HEK293T (cell line): ENCODE results near the gene ISLR.
"Not testable (repeated sequence)": the region's sequence is repeated elsewhere in the genome, so short reads cannot be mapped to it uniquely, and the experiment has no call there.

Experiments used
- CTCF ChIA-PET: fragments of 350-600 bp; formaldehyde crosslinking; extraction: SDS; loops from one replicate; lab custom pipeline; 2021; ENCODE audit warnings: antibody characterized with exemption, inconsistent platforms; lab: Yijun Ruan, JAX
- POLR2A ChIA-PET: fragments of 350-600 bp; formaldehyde crosslinking; extraction: SDS; loops from one replicate; lab custom pipeline; 2020; ENCODE audit warnings: antibody characterized with exemption, inconsistent platforms; lab: Yijun Ruan, JAX
- DNase-seq: peaks from one replicate; pipeline ENCODE4 v3.0.0; 2012; ENCODE audit warnings: mixed read lengths; ENCODE audit errors: extremely low spot score
- ARNT ChIP-seq: fragments of 450-650 bp; IDR thresholded peaks from 2 replicates; pipeline ENCODE4 v1.6.1; 2017; ENCODE audit warnings: mild to moderate bottlenecking
- BHLHE40 ChIP-seq: fragments of 450-650 bp; IDR thresholded peaks from 2 replicates; pipeline ENCODE4 v1.6.1; 2016; ENCODE audit warnings: mild to moderate bottlenecking, moderate library complexity, borderline replicate concordance
- CTBP1 ChIP-seq: fragments of 450-650 bp; IDR thresholded peaks from 2 replicates; pipeline ENCODE4 v1.6.1; 2016; ENCODE audit warnings: borderline replicate concordance
- ELF4 ChIP-seq: fragments of 450-650 bp; IDR thresholded peaks from 2 replicates; pipeline ENCODE4 v1.6.1; 2017; ENCODE audit warnings: antibody characterized with exemption
- FOXA1 ChIP-seq: fragments of 450-650 bp; IDR thresholded peaks from 2 replicates; pipeline ENCODE4 v1.6.1; 2016; ENCODE audit warnings: mild to moderate bottlenecking
- FOXK2 ChIP-seq: fragments of 450-650 bp; IDR thresholded peaks from 2 replicates; pipeline ENCODE4 v1.6.1; 2016; ENCODE audit warnings: mild to moderate bottlenecking
- FOXM1 ChIP-seq: fragments of 450-650 bp; IDR thresholded peaks from 2 replicates; pipeline ENCODE4 v1.6.1; 2017; ENCODE audit warnings: mild to moderate bottlenecking, borderline replicate concordance
- HDGF ChIP-seq: fragments of 450-650 bp; IDR thresholded peaks from 2 replicates; pipeline ENCODE4 v1.6.1; 2017; ENCODE audit warnings: antibody characterized with exemption, borderline replicate concordance
- L3MBTL2 ChIP-seq: fragments of 450-650 bp; conservative IDR thresholded peaks from 2 replicates; pipeline ENCODE4 v1.6.1; 2016; ENCODE audit warnings: mild to moderate bottlenecking
- LEF1 ChIP-seq: fragments of 450-650 bp; IDR thresholded peaks from 2 replicates; pipeline ENCODE4 v1.6.1; 2017; ENCODE audit warnings: mild to moderate bottlenecking, borderline replicate concordance
- NFRKB ChIP-seq: fragments of 450-650 bp; IDR thresholded peaks from 2 replicates; pipeline ENCODE4 v1.6.1; 2016; ENCODE audit warnings: mild to moderate bottlenecking, moderate library complexity
- PKNOX1 ChIP-seq: fragments of 450-650 bp; IDR thresholded peaks from 2 replicates; pipeline ENCODE4 v1.6.1; 2016
- SP1 ChIP-seq: fragments of 450-650 bp; IDR thresholded peaks from 2 replicates; pipeline ENCODE4 v1.6.1; 2017
- SUZ12 ChIP-seq: fragments of 450-650 bp; IDR thresholded peaks from 2 replicates; pipeline ENCODE4 v1.6.1; 2016; ENCODE audit warnings: mild to moderate bottlenecking
- TARDBP ChIP-seq: fragments of 450-650 bp; IDR thresholded peaks from 2 replicates; pipeline ENCODE4 v1.6.1; 2016
- ZNF384 ChIP-seq: fragments of 450-650 bp; IDR thresholded peaks from 2 replicates; pipeline ENCODE4 v1.6.1; 2016

Gene ISLR

GRCh38 chr15:74155766-74156417 is 17.6 kb upstream of the ISLR start:
- CTCF ChIA-PET: interaction anchor here (1.4 kb wide), 1 partner anchor 28 kb away, joined by 3 read pairs; no protein-coding TSS in a partner anchor
- POLR2A ChIA-PET: interaction anchor here (1.2 to 1.7 kb wide), 2 partner anchors 12 to 16 kb away, joined by 3 to 4 read pairs; no protein-coding TSS in a partner anchor

GRCh38 chr15:74156678-74157411 is 16.7 kb upstream of the ISLR start:
- ChIA-PET POLR2A (interaction anchor here (1.2 to 1.7 kb wide), 2 partner anchors 13 to 17 kb away, joined by 3 to 4 read pairs; no protein-coding TSS in a partner anchor), CTCF (interaction anchor here (0.6 to 1.4 kb wide), 3 partner anchors 29 to 224 kb away, joined by 3 to 4 read pairs (median 3); no protein-coding TSS in a partner anchor)
- DNase-seq: peak; percentile 3
- no peak for TF ChIP-seq ELF4
- no peak for TF ChIP-seq FOXA1
- no peak for TF ChIP-seq BHLHE40
- no peak for TF ChIP-seq LEF1
- TF ChIP-seq TARDBP: no peak
- no peak for TF ChIP-seq NFRKB
- no peak for TF ChIP-seq L3MBTL2
- no peak for TF ChIP-seq PKNOX1
- TF ChIP-seq SUZ12: no peak
- TF ChIP-seq HDGF: no peak
- TF ChIP-seq ARNT: no peak
- TF ChIP-seq FOXM1: no peak
- no peak for TF ChIP-seq ZNF384
- TF ChIP-seq SP1: no peak
- no peak for TF ChIP-seq FOXK2

More at GRCh38 chr15:74155766-74156417, 17.6 kb upstream of the ISLR start:
- TF ChIP-seq SUZ12: no peak
- no peak for TF ChIP-seq ZNF384
- no peak for TF ChIP-seq LEF1
- TF ChIP-seq FOXA1: no peak
- TF ChIP-seq SP1: no peak
- no peak for DNase-seq

GRCh38 chr15:74157868-74158827 is 15.4 kb upstream of the ISLR start:
- POLR2A ChIA-PET: no interaction called here
- peak; percentile 64 for TF ChIP-seq PKNOX1
- TF ChIP-seq FOXK2: no peak
- CTCF ChIA-PET: interaction anchor here (1.2 to 2.0 kb wide), 2 partner anchors 14 to 149 kb away, joined by 4 to 7 read pairs; no protein-coding TSS in a partner anchor
- DNase-seq: peak; percentile 2

- TF ChIP-seq LEF1 (no peak), FOXA1 (no peak), SUZ12 (no peak), FOXM1 (no peak), HDGF (no peak)
- POLR2A ChIA-PET: no interaction called here
- CTCF ChIA-PET: interaction anchor here (2.0 kb wide), 1 partner anchor 15 kb away, joined by 7 read pairs; no protein-coding TSS in a partner anchor
- no peak for DNase-seq
Measured at GRCh38 chr15:74158855-74159650, 14.5 kb upstream of the ISLR start.

- ChIA-PET POLR2A (no interaction called here), CTCF (interaction anchor here (2.0 kb wide), 1 partner anchor 15 kb away, joined by 7 read pairs; no protein-coding TSS in a partner anchor)
- no peak for TF ChIP-seq FOXA1
- no peak for TF ChIP-seq FOXM1
- no peak for TF ChIP-seq PKNOX1
- TF ChIP-seq SP1: no peak
- TF ChIP-seq TARDBP: no peak
- no peak for TF ChIP-seq HDGF
- no peak for TF ChIP-seq LEF1
- TF ChIP-seq NFRKB: no peak
- no peak for TF ChIP-seq FOXK2
- no peak for TF ChIP-seq ELF4
- no peak for TF ChIP-seq ZNF384
- TF ChIP-seq CTBP1: no peak
- DNase-seq: no peak
Measured at GRCh38 chr15:74159773-74160172, 13.7 kb upstream of the ISLR start.

- CTCF ChIA-PET: interaction anchor here (2.0 kb wide), 1 partner anchor 16 kb away, joined by 7 read pairs; no protein-coding TSS in a partner anchor
- DNase-seq, POLR2A ChIA-PET: not testable (repeated sequence)
Measured at GRCh38 chr15:74160390-74160789, 13.1 kb upstream of the ISLR start.

GRCh38 chr15:74162195-74162536 is 11.3 kb upstream of the ISLR start:
- DNase-seq, POLR2A ChIA-PET, CTCF ChIA-PET: not testable (repeated sequence)
